Mucosa of rectum (tissue), 2 donors: ENCODE data around the gene NANOS1.

ENCODE experiments used
- H3K27ac ChIP-seq, 2 donors: one replicate each; pipeline ENCODE4 v1.7.0; 2013; ENCODE audit warnings: inconsistent platforms in 2 of 2, low read depth in 2 of 2, low read length in 2 of 2
- H3K27me3 ChIP-seq, 2 donors: one replicate each; pipeline ENCODE4 v1.7.0; 2013; ENCODE audit warnings: low read length in 2 of 2; ENCODE audit not compliant: control insufficient read depth in 2 of 2, insufficient read depth in 2 of 2
- H3K36me3 ChIP-seq, 2 donors: one replicate each; pipeline ENCODE4 v1.7.0; 2013; ENCODE audit warnings: low read length in 2 of 2; ENCODE audit not compliant: control insufficient read depth in 2 of 2, insufficient read depth in 2 of 2
- H3K4me1 ChIP-seq, 2 donors: one replicate each; pipeline ENCODE4 v1.7.0; 2013; ENCODE audit warnings: low read length in 2 of 2, mild to moderate bottlenecking in 1 of 2; ENCODE audit not compliant: control insufficient read depth in 2 of 2, insufficient read depth in 2 of 2
- H3K4me3 ChIP-seq, 2 donors: one replicate each; pipeline ENCODE4 v1.7.0; 2013; ENCODE audit warnings: low read length in 2 of 2
- H3K9ac ChIP-seq, 2 donors: one replicate each; pipeline ENCODE4 v1.7.0; 2013; ENCODE audit warnings: low read length in 2 of 2, low read depth in 1 of 2, mild to moderate bottlenecking in 1 of 2
- H3K9me3 ChIP-seq, 2 donors: one replicate each; pipeline ENCODE4 v1.7.0; 2013; ENCODE audit warnings: low read length in 2 of 2; ENCODE audit not compliant: control insufficient read depth in 2 of 2
- donor health status: healthy.
- donor health status: Normal muscosa, but diverticular disease.

The NANOS1 gene

DNA sequence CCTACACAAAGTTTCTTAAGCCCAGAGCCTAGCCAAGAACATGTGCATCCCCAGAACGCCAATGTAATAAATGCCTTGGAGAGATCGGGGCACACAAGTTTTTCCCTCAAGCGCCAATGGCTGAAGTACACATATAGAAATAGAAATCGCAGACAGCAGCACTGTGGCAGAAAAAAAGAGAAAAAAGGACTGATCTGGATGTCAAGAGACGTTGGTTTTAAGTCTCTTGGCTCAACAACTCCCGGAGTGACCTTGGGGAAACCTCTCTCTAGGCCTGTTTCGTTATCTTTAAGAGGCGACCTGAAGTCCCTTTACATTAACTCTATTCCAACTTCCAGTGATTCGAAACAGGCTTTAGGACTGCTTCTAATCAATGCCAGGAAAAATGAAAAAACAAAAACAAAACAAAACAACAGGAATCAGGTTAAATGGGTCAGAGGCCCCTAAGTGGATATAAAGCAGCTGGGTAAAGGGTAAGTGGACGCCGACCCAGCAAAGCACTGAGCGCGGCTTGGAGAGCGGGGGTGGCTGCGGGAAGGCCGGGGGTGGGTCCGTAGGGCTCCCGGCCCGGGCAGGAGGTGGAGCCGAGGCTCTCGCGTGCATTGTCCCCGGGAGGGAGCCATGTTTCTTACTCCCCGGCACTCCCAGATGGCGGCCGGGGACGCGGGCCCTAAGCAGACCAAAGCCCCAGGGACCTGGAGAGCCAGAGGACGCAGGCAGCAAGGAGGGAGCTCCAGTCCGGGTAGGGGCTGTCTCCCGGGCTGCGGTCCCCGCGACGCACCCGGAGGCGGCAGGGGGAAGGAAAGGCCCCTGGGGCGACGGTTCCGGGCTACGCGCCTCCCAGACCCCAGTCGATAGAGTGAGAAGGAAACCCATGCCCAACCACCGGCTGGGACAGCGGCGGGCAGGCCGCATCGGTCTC lies 50.3 kb downstream of the NANOS1 start:
- Histone ChIP-seq H3K4me1 (peaks cover 10 to 14% of the 10 kb centered on the region in 2 donors), H3K27me3 (no peaks in the 10 kb centered on the region), H3K9ac (peak overlapping the region; percentile 96 to 99), H3K36me3 (no peaks in the 10 kb centered on the region), H3K27ac (peak overlapping the region; percentile 94 to 98), H3K9me3 (no peaks in the 10 kb centered on the region), H3K4me3 (peak overlapping the region; percentile 93 to 97)

DNA sequence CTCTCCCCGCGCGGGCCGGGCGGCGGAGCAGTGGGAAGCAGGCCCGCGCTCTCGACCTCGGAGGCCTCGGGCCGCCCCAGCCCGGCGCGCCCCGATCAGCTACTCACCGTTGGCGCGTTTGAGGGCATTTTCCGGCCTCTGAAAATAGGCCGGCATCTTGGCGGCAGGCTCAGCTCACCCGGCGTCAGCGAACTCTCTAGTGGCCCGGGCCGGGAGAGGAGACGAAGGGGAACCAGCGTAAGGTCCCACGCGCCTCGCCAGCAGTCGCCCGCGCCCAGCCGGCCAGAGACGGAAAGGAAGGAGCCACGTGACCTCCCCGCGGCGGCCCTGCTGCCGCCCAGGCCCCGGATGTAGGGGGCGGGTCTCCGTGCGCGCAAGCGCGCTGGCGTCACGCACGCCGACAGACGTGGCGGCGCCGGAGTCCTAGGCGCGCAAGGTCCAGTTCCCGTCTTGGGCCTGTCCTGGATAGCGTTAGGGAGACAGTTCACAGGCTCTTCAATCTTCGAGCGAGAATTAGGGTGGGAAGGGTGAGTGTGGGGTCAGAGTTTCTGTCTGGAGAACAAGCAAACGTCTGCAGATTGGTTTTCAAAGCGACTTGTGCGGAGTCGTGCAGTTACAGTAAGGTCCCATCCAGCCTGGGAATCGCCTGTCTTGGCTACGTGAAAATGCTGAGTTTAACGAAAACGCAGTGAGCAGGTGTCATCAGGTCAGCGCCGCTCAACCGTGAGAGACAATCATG lies 51.2 kb downstream of the NANOS1 start, which contains the start of gene EIF3A:
EIF3A (minus strand) TSS at position 297 of the 739 bp plus-strand sequence; CDS start at position 156, 141 bp downstream.
- Histone ChIP-seq H3K27me3 (no peaks in the 10 kb centered on the region), H3K4me1 (peaks cover 10 to 14% of the 10 kb centered on the region in 2 donors), H3K4me3 (peak within 1 kb of the TSS; percentile 93 to 97)

More for the DNA sequence above, 51.2 kb downstream of the NANOS1 start, which contains the start of gene EIF3A:
- H3K36me3 ChIP-seq, result no peaks in the 10 kb centered on the region
- H3K9ac ChIP-seq, result peak within 1 kb of the TSS; percentile 96 to 99
- H3K9me3 ChIP-seq, result no peaks in the 10 kb centered on the region
- H3K27ac ChIP-seq, result peak within 1 kb of the TSS; percentile 94 to 98
